Fibroblast of lung (primary cell): ENCODE measurements around the gene PUS1. TPM values are rescaled to one million over a fixed set of nuclear protein-coding genes. Genes with fewer than 3 reads are reported as not detected.
A peak's percentile ranks its signal among the peaks of the same experiment; 100 is the strongest.

Experiments
- DNase-seq, 2 donors: peaks; one replicate each; pipeline versions ENCODE4 v3.0.0 to v3.0.0-alpha.2; 2010; ENCODE audit warnings: low read depth in 2 of 2
- H2AFZ ChIP-seq: 2 replicates; pipeline ENCODE4 v1.5.1; 2012; ENCODE audit warnings: low read length, control low read depth, inconsistent platforms
- H3K27ac ChIP-seq: 2 replicates; pipeline ENCODE4 v1.5.1; 2011; ENCODE audit warnings: low read length, control low read depth; ENCODE audit not compliant: insufficient read depth
- H3K27me3 ChIP-seq: 2 replicates; pipeline ENCODE4 v1.5.1; 2011; ENCODE audit warnings: mild to moderate bottlenecking, low read length; ENCODE audit not compliant: control insufficient read depth, insufficient read depth
- H3K36me3 ChIP-seq: 2 replicates; pipeline ENCODE4 v1.5.1; 2011; ENCODE audit warnings: low read length; ENCODE audit not compliant: control insufficient read depth, insufficient read depth
- H3K4me1 ChIP-seq: 2 replicates; pipeline ENCODE4 v1.5.1; 2011; ENCODE audit warnings: low read length; ENCODE audit not compliant: control insufficient read depth, insufficient read depth; ENCODE audit errors: extremely low read depth
- H3K4me2 ChIP-seq: 2 replicates; pipeline ENCODE4 v1.5.1; 2011; ENCODE audit warnings: low read length, control low read depth; ENCODE audit not compliant: insufficient read depth; ENCODE audit errors: extremely low read depth
- H3K4me3 ChIP-seq, 4 experiments: fragments of 200-600 bp in 1 of 4; sonication (generic) in 1 of 4; replicated peaks in 1 of 4; 2 replicates each; pipeline ENCODE4 v1.5.1; 2011 to 2016; ENCODE audit warnings: low read length in 4 of 4, low read depth in 3 of 4, mild to moderate bottlenecking in 3 of 4, control low read depth in 2 of 4, inconsistent platforms in 1 of 4, mixed read lengths in 1 of 4; ENCODE audit not compliant: insufficient read depth in 1 of 4; ENCODE audit errors: control extremely low read depth in 1 of 4
- H3K79me2 ChIP-seq: 2 replicates; pipeline ENCODE4 v1.5.1; 2012; ENCODE audit warnings: mild to moderate bottlenecking, low read length, inconsistent platforms; ENCODE audit not compliant: control insufficient read depth, insufficient read depth
- H3K9ac ChIP-seq: 2 replicates; pipeline ENCODE4 v1.5.1; 2011; ENCODE audit warnings: mild to moderate bottlenecking, low read length, control low read depth; ENCODE audit not compliant: insufficient read depth
- H3K9me3 ChIP-seq: 2 replicates; pipeline ENCODE4 v1.5.1; 2012; ENCODE audit warnings: low read depth, low read length; ENCODE audit not compliant: control insufficient read depth, insufficient read depth
- H4K20me1 ChIP-seq: 2 replicates; pipeline ENCODE4 v1.5.1; 2011; ENCODE audit warnings: low read length; ENCODE audit not compliant: control insufficient read depth, insufficient read depth; ENCODE audit errors: extremely low read depth
- CTCF ChIP-seq, 2 donors: IDR thresholded peaks in 1 of 2; conservative IDR thresholded peaks in 1 of 2; 1 replicate in 1 of 2; 2 replicates in 1 of 2; pipeline ENCODE4 v1.5.1; 2011 to 2012; ENCODE audit warnings: low read length in 2 of 2, control low read depth in 1 of 2, inconsistent platforms in 1 of 2, low read depth in 1 of 2, mild to moderate bottlenecking in 1 of 2
- EZH2 ChIP-seq: IDR thresholded peaks from 2 replicates; pipeline ENCODE4 v1.5.1; 2012; ENCODE audit warnings: low read length, control low read depth, mild to moderate bottlenecking; ENCODE audit errors: missing control alignments
- polyA plus RNA-seq, 2 donors: library from polyadenylated mRNA; depleted of rRNA in 1 of 2; stranded (reverse) in 1 of 2; unstranded in 1 of 2; fragments of >200 nt; gene quantifications; 2 replicates each; pipeline ENCODE4 v1.2.1, GENCODE V29; 2011 to 2012; ENCODE audit warnings: missing spikeins in 1 of 2
- total RNA-seq: library from RNA; depleted of rRNA; stranded (reverse); fragments of >200 nt; gene quantifications from 2 replicates; pipeline ENCODE4 v1.2.1, GENCODE V29; 2014

PUS1 gene
- total and polyA plus RNA-seq, 2 donors (not counting 1 experiment from before 2014, with no cell fraction given), result 8.3 to 10.1 TPM

GRCh38 chr12:131944601-131945251, 15.7 kb downstream of the PUS1 start:
- no peaks in the 10 kb centered on the region for H3K9me3 ChIP-seq

GRCh38 chr12:131946757-131947156, 17.7 kb downstream of the PUS1 start:
- H3K9ac ChIP-seq, result no peak overlapping the region
- no peaks in the 10 kb centered on the region for H3K27me3 ChIP-seq
- H3K27ac ChIP-seq, result no peak overlapping the region
- H3K9me3 ChIP-seq, result no peaks in the 10 kb centered on the region
- H3K4me2 ChIP-seq, result no peak overlapping the region
- no peak overlapping the region for H3K4me3 ChIP-seq
- H4K20me1 ChIP-seq, result no peaks in the 10 kb centered on the region
- no peak for DNase-seq
- TF ChIP-seq EZH2 (no peak), CTCF (conservative IDR thresholded peaks at IDR 0.05 in 1 of 2, IDR thresholded peaks at IDR 0.05 in 1 of 2; ENCODE audit: low read depth in 1 of 2, low read length in 2 of 2) (no peak)
- no peak overlapping the region for H2AFZ ChIP-seq
- H3K4me1 ChIP-seq, result no peaks in the 10 kb centered on the region
- peaks cover 18% of the 10 kb centered on the region for H3K36me3 ChIP-seq
- H3K79me2 ChIP-seq, result peaks cover 15% of the 10 kb centered on the region

More at GRCh38 chr12:131944601-131945251, 15.7 kb downstream of the PUS1 start:
- Histone ChIP-seq H3K9ac (no peak overlapping the region), H3K27ac (no peak overlapping the region), H3K36me3 (peaks cover 27% of the 10 kb centered on the region), H3K4me3 (no peak overlapping the region), H2AFZ (no peak overlapping the region), H4K20me1 (no peaks in the 10 kb centered on the region), H3K79me2 (no peaks in the 10 kb centered on the region), H3K4me2 (no peak overlapping the region), H3K27me3 (no peaks in the 10 kb centered on the region), H3K4me1 (no peaks in the 10 kb centered on the region)
- TF ChIP-seq EZH2, result no peak
- no peak for TF ChIP-seq CTCF (conservative IDR thresholded peaks at IDR 0.05 in 1 of 2, IDR thresholded peaks at IDR 0.05 in 1 of 2; ENCODE audit: low read depth in 1 of 2, low read length in 2 of 2)
- DNase-seq, result no peak

GRCh38 chr12:131947482-131948027, 18.5 kb downstream of the PUS1 start:
- H3K4me2 ChIP-seq, result no peak overlapping the region
- no peaks in the 10 kb centered on the region for H4K20me1 ChIP-seq
- peaks cover 21% of the 10 kb centered on the region for H3K79me2 ChIP-seq
- no peak overlapping the region for H3K27ac ChIP-seq
- no peak for DNase-seq
- H3K9me3 ChIP-seq, result no peaks in the 10 kb centered on the region
- H3K27me3 ChIP-seq, result no peaks in the 10 kb centered on the region
- no peak overlapping the region for H3K4me3 ChIP-seq
- peaks cover 14% of the 10 kb centered on the region for H3K36me3 ChIP-seq
- no peaks in the 10 kb centered on the region for H3K4me1 ChIP-seq
- TF ChIP-seq CTCF (conservative IDR thresholded peaks at IDR 0.05 in 1 of 2, IDR thresholded peaks at IDR 0.05 in 1 of 2; ENCODE audit: low read depth in 1 of 2, low read length in 2 of 2) (no peak), EZH2 (no peak)
- peak overlapping the region; percentile 45 for H2AFZ ChIP-seq
- no peak overlapping the region for H3K9ac ChIP-seq
